SKM-1 treated with dmso at 0.1 percent for 144 hours (cell line): ENCODE results near the gene NEURL1B.
A peak's percentile ranks its signal among the peaks of the same experiment; 100 is the strongest.
"Not testable (repeated sequence)": the region's sequence is repeated elsewhere in the genome, so short reads cannot be mapped to it uniquely, and the experiment has no call there.

Experiments
- DNase-seq: peaks from one replicate; lab custom pipeline; 2025; ENCODE audit not compliant: unreplicated experiment; lab: John Stamatoyannopoulos, UW

The NEURL1B gene

GRCh38 chr5:172671091-172671490 lies 30.0 kb downstream of the NEURL1B start:
- no peak for DNase-seq

- no peak for DNase-seq
These were observed 31.6 kb downstream of the NEURL1B start for GRCh38 chr5:172672681-172673080.

- no peak for DNase-seq
These were observed 33.1 kb downstream of the NEURL1B start for GRCh38 chr5:172674155-172674554.

GRCh38 chr5:172676914-172677475 lies 35.9 kb downstream of the NEURL1B start:
- no peak for DNase-seq

- DNase-seq = not testable (repeated sequence)
These were observed 37.4 kb downstream of the NEURL1B start for GRCh38 chr5:172678362-172678874.

- DNase-seq = no peak
These were observed 37.8 kb downstream of the NEURL1B start for GRCh38 chr5:172678902-172679301.

GRCh38 chr5:172679628-172680212 lies 38.7 kb downstream of the NEURL1B start:
- no peak for DNase-seq

GRCh38 chr5:172680921-172681320 lies 39.9 kb downstream of the NEURL1B start:
- peak; percentile 91 for DNase-seq

GRCh38 chr5:172681421-172681820 lies 40.4 kb downstream of the NEURL1B start:
- DNase-seq = no peak

GRCh38 chr5:172683264-172683644 lies 42.2 kb downstream of the NEURL1B start:
- DNase-seq = no peak

GRCh38 chr5:172683645-172684471 lies 42.8 kb downstream of the NEURL1B start:
- no peak for DNase-seq

- DNase-seq = no peak
These were observed 44.0 kb downstream of the NEURL1B start for GRCh38 chr5:172685091-172685490.

GRCh38 chr5:172686111-172686510 lies 45.0 kb downstream of the NEURL1B start:
- DNase-seq = no peak

- no peak for DNase-seq
These were observed 45.7 kb downstream of the NEURL1B start for GRCh38 chr5:172686539-172687390.

GRCh38 chr5:172687940-172688339 lies 46.9 kb downstream of the NEURL1B start:
- no peak for DNase-seq

- no peak for DNase-seq
These were observed 47.5 kb downstream of the NEURL1B start for GRCh38 chr5:172688349-172689217.

GRCh38 chr5:172689218-172689572 lies 48.1 kb downstream of the NEURL1B start:
- DNase-seq = no peak

GRCh38 chr5:172689801-172690200 lies 48.7 kb downstream of the NEURL1B start:
- DNase-seq = no peak

GRCh38 chr5:172690258-172691075 lies 49.4 kb downstream of the NEURL1B start:
- no peak for DNase-seq
